UCSD-AML1 (cell line): ENCODE measurements around the gene GET3.
A peak's percentile ranks its signal among the peaks of the same experiment; 100 is the strongest.
"Not testable (repeated sequence)": the region's sequence is repeated elsewhere in the genome, so short reads cannot be mapped to it uniquely, and the experiment has no call there.

Source experiments
- DNase-seq: peaks from one replicate; lab custom pipeline; 2025; ENCODE audit not compliant: unreplicated experiment; lab: John Stamatoyannopoulos, UW

GET3 gene

GRCh38 chr19:12736995-12737834 lies at the start of gene GET3:
TSS of gene GET3 (plus strand) at chr19:12737497. CDS start at chr19:12737506, 9 bp downstream.
- DNase-seq: peak; percentile 87

DNA sequence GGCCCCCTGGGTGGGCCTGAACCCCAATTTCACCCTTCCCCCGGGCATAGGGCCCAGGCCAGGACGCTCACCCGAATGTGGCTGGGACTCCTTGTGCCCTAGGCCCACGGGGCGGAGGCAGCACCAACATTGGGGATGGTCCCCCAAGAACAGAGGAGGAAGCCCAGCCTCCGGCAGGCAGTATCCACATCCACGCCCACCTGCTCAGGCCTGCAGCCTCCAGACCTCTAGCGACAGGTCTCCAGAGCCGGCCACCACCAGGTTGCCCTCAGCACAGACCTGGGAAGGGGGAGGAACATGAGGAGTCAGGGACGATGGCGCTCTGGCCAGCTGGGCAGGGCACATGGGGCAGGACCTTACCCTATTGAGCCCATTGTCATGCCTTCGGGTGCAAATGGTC lies 48.3 kb upstream of the GET3 start:
- no peak for DNase-seq

GRCh38 chr19:12689581-12690216 lies 47.6 kb upstream of the GET3 start:
- DNase-seq: peak; percentile 91

- DNase-seq: no peak
Observed at GRCh38 chr19:12692960-12693359, 44.3 kb upstream of the GET3 start.

GRCh38 chr19:12694641-12695040 lies 42.7 kb upstream of the GET3 start:
- DNase-seq: no peak

DNA sequence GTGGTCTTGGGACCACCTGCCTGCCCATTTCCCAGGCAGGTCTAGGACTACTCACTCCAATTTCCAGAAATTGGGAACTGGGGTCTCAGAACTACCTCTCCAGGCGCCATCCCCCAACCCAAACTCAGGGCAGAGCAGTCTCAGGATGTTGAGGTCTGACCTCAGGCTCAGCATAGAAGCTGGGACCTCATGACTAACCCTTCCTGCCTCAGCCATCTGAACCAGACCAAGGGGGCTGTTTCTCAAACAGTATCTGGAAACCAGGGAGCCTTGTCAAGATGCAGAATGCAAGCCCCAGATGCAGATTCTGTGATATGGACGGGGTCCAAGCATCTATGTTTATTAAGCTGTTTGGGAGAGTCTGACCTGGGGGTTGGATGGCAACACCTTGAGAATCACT lies 42.2 kb upstream of the GET3 start:
- no peak for DNase-seq

DNA sequence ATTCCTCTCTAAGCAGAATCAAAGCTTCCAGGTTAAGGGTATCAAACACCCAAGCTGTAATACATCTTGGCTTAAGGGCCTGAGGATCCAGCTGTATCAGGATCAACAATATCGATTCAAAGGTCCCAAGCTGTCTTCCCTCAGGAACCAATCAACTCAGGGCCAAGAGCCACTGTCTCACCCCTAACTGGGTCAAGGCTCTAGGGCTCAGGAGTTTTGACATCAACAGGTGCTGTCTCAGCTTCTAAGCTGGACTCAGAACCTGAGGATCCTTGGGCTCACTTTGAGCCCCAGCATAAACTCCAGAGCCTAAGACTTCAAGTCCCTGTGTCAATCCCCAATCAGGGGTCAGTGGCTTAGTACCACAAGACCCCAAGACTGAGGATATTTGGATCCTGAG lies 41.8 kb upstream of the GET3 start:
- DNase-seq: no peak

- DNase-seq: no peak
Observed at GRCh38 chr19:12695997-12696365, 41.3 kb upstream of the GET3 start.

DNA sequence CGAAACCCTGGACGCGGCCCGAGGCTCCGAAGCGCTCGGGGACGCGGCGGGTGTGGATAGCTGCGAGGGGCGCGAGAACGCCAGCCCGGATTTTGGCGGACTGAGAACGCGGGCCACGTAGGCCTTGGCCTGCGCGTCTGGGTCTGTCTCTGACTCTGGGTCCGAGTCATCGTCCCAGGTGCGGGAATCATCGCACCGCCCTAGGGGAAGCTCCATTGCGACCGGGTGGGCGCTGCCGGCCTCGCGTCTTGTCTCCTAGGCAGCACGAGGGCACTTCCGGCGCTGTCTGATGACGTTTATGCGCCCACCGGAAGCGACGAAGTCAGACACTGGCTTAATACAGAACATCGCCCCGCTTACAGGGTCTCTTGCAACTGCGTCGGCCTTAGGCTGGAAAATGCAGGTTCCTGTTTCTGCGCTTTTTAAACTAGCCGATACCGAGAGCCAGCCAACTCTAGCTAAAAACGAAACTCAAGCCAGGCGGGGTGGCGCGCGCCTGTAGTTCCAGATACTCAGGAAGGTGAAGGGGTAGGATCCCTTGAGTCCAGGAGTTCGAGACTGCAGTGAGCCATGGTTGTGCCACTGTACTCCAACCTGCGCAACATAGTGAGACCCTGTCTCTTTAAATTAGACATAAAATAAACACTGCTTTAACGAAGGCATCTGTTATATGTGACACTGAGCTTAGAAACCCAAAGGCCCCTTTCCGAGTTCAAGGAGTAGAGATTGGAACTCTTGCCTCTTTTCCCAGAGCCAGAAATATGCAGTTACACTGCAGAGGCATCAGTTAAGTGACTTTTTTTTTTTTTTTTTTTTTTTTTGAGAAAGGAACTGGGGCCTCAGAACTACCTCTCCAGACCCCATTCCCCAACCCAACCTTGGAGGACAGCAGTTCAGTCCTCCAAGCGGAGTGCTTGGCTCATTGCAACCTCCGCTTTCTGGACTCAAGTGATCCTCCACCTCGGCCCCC lies 40.6 kb upstream of the GET3 start, which contains the start of gene FBXW9:
Gene FBXW9, minus strand, starts transcription at position 266 of the 970 bp plus-strand sequence. Its CDS starts 50 bp downstream, at position 216.
- DNase-seq: peak; percentile 95

DNA sequence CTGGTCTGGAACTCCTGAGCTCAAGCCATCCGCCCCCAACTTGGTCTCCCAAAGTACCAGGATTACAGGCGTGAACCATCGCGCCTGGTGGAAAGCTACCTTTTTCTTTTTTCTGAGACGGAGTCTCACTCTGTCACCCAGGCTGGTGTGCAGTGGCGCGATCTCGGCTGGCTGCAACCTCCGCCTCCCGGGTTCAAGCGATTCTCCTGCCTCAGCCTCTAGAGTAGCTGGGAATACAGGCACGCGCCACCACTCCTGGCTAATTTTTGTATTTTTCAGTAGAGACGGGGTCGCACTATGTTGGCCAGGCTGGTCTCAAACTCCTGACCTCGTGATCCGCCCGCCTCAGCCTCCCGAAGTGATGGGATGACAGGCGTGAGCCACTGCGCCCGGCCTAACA lies 39.9 kb upstream of the GET3 start:
- not testable (repeated sequence) for DNase-seq

GRCh38 chr19:12698138-12698537 lies 39.2 kb upstream of the GET3 start:
- DNase-seq: no peak

DNA sequence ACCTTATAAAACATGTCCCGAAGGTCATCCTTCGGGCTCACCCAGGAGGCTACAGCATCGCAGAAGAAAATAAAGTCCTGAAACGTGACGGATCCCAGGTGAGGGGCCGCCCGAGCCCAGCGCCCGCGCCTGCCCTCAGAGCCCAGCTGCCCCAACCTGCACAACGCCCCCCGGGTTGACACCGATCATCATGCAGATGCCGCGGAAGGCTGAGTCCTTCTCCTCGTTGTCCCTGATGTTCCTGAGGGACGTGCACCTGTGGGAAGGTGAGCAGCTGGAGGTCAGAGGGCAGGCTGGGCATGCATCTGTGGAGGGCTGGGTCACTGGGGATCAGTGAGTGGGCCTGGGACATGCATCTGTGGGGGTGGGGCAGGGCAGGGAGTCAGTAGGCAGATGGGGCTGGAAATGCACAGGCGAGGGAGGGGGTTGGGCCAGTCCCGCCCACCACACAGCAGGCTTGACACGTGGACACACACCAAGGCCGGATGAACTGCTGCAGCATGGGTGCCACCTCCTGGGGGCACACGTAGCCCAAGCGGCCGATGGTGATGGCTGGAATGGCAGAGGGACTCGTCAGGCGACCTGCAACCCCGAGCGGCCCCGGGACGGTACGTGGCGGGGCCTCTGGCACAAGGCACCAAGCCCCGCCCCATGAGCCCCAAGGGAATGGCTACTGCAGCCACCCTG lies 35.6 kb upstream of the GET3 start:
- no peak for DNase-seq

- DNase-seq: no peak
Observed at GRCh38 chr19:12703046-12703445, 34.3 kb upstream of the GET3 start.

GRCh38 chr19:12705169-12705568 lies 32.1 kb upstream of the GET3 start:
- DNase-seq: no peak

DNA sequence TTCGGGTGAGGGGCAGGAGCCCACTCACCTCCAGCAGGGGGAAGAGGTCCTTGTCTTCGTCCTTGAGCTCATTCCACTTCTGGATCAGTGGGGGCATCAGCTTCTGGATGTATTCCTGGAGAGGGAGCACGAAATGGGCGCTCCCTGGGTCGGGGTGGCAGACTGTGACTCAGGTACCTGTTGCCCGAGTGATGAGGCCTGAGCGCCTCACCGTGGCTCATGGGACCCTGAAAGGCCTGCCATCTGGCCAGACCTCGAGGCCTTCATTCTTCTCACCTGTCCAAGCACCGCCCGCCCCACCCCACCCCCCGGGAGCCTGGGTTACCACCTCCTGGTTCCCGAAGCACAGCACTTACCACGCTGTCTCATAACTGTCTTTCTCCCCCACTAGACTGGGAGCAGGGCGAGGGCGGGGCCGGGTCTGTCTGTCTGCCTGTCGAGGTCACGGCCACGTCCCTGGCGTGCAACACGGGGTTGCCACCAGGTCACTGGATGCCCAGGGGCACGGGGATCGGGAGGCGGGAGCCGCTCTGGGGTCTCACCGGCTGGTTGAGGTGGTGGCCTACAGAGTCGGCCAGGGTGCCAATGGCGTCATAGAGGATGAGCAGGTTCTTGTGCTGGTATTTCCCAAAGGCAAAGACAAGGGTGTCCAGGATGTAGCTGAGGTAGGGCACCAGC lies 31.5 kb upstream of the GET3 start:
- no peak for DNase-seq

- no peak for DNase-seq
Observed at GRCh38 chr19:12706332-12706718, 31.0 kb upstream of the GET3 start.

DNA sequence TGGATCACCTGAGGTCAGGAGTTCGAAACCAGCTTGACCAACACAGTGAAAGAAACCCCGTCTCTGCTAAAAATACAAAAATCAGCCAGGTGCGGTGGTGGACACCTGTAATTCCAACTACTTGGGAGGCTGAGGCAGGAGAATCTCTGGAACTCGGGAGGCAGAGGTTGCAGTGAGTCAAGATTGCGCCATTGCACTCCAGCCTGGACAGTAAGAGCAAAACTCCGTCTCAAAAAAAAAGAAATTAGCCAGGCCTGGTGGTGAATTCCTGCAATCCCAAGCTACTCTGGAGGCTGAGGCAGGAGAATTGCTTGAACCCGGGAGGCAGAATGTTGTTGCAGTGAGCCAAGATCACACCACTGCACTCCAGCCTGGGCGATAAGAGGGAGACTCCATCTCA lies 28.7 kb upstream of the GET3 start:
- no peak for DNase-seq

DNA sequence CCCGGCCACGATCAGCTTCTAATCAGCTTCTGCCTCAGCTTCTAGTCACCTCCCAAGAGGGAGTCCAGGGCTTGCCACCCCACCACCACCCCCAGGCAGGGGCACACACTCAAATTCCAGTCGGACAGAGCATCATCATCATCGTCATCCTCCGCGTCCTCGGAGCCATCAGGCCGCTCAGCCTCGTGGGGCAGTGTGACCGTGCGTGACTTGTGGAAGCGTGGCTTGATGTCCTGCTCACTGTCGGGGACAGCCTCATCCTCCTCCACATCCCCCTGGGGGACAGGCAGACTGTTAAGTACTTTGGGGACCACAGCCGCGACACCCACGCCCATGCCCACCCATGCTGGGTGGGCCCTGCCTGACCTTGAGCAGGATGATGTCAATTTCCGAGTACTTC lies 26.1 kb upstream of the GET3 start:
- no peak for DNase-seq

DNA sequence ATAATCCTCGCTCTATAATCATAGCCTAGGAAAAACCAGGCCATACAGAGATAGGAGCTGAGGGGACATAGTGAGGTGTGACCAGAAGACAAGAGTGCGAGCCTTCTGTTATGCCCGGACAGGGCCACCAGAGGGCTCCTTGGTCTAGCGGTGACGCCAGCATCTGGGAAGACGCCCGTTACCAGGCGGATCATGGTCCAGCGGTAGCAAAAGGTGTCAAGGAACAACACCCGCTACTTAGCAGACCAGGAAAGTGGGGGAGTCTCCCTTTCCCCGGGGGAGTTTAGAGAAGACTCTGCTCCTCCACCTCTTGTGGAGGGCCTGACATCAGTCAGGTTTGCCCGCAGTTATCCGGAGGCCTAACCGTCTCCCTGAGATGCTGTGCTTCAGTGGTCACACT lies 25.2 kb upstream of the GET3 start:
- DNase-seq: not testable (repeated sequence)

- DNase-seq: not testable (repeated sequence)
Observed at GRCh38 chr19:12713304-12713703, 24.0 kb upstream of the GET3 start.
